ENCODE data around the gene KCND3.

KCND3 gene

DNA sequence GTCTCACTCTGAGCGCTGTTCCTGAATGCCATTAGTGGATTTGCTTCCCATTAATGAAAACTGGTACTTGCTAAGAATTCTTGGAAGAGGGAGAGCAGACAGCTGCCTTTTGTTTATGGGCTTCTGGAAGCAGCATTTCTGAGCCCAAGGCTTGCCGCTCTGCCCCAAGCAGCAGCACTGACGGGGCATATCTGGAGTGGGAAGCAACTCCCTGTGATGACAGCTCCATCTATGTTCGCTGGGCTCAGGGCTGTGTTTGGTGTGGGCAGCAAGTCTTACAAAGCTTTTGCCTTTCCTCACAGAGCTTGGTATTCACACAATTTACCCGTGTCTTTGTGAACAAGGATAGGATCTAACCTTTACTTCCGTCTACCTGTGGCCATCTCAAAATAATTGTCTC is 161.5 kb downstream of the KCND3 start:
- no peak overlapping the region for H3K27ac ChIP-seq
- TF ChIP-seq, protein P1, sequence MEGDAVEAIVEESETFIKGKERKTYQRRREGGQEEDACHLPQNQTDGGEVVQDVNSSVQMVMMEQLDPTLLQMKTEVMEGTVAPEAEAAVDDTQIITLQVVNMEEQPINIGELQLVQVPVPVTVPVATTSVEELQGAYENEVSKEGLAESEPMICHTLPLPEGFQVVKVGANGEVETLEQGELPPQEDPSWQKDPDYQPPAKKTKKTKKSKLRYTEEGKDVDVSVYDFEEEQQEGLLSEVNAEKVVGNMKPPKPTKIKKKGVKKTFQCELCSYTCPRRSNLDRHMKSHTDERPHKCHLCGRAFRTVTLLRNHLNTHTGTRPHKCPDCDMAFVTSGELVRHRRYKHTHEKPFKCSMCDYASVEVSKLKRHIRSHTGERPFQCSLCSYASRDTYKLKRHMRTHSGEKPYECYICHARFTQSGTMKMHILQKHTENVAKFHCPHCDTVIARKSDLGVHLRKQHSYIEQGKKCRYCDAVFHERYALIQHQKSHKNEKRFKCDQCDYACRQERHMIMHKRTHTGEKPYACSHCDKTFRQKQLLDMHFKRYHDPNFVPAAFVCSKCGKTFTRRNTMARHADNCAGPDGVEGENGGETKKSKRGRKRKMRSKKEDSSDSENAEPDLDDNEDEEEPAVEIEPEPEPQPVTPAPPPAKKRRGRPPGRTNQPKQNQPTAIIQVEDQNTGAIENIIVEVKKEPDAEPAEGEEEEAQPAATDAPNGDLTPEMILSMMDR (IDR thresholded peaks at IDR 0.05), result no peak
- no peak for TF ChIP-seq ZFX (IDR thresholded peaks at IDR 0.05; ENCODE audit: borderline replicate concordance)

DNA sequence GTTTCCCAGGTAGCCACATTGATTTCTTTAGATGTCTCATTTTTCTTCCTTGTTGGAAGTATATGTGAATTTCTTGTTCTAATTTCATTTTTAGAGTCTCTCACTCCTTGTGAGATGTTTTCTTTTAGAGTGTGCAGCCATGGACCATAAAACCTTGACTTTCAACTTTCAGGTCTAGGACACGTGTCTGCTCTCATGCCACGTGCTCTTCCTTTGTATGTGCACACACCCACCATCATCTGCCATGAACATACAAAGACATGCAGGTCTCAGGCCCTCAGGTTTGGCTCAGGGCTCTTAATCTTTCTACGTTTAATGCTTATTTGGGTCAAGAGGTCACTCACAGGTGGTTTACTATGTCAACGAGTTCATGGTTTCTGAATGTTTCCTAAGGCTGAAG is 163.2 kb downstream of the KCND3 start:
- H3K27ac ChIP-seq, result no peak overlapping the region
- TF ChIP-seq, protein P1 (IDR thresholded peaks at IDR 0.05), result no peak
- TF ChIP-seq ZFX (IDR thresholded peaks at IDR 0.05; ENCODE audit: borderline replicate concordance), result no peak

DNA sequence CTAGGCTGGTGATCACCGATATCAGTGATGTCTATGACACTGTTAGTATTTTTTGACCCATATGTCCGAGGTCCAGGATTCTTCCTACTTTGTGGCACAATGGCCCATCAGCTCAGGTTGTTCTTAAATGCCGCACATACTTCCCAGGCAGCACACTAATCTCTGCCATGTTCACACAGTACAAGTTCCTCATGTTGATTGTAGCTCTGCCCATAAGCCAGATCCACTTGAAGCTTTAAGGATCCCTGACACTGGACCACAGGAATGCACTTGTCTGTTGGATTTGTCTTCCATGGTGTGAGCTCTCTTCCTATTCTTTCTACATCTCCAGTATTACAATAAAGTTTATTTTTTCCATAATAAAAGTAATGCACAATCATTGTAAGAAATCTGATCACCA is 164.3 kb downstream of the KCND3 start:
- TF ChIP-seq, protein P1 (IDR thresholded peaks at IDR 0.05), result no peak
- no peak for TF ChIP-seq ZFX (IDR thresholded peaks at IDR 0.05; ENCODE audit: borderline replicate concordance)
- H3K27ac ChIP-seq, result no peak overlapping the region

DNA sequence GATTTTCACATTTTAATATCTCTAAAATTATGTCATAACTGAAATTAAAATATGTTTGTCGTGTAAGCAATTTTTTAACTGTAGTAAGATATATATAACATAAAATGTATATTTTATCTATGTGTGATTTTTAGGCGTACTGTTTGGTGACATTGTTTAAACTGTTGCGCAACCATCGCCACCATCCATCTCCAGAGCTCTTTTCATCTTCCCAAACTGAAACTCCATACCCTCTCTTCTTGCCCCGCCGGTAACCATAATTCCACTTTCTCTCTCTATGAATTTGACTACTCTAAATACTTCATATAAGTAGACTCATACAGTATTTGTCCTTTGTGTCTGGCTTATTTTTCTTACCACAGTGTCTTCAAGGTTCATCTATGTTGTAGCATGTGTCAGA is 167.3 kb downstream of the KCND3 start:
- TF ChIP-seq, protein P1 (IDR thresholded peaks at IDR 0.05), result no peak
- no peak for TF ChIP-seq ZFX (IDR thresholded peaks at IDR 0.05; ENCODE audit: borderline replicate concordance)
- no peak overlapping the region for H3K27ac ChIP-seq

DNA sequence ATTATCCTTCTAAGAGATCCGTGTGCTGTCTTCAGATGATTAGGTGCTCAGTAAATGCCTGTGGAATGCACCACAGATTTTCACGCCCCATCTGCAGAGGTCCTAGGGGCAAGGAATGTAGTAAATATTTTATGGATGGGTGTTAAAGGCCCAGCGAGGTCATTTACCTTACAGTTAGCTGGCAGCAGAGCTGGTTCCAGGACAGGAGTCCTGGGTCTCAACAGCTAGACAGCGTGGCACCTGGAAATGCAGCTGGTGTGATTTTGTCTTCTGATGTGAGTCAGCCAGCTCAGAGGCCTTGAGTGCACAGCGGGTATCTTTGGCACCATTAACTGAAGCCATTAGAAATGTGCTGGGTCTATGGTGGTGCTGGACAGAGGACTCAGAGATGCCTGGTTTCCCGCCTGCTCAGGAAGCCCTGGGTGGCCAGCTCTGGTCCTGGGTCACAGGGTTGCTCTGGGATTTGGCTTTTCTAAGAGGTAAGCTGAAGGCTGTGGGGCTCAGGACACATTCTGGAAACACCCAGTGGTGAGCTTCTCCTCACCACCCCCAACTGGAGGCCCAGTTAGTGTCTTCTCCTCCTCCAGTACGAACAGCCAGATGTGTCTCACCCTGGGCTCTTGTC is 168.2 kb downstream of the KCND3 start:
- TF ChIP-seq ZFX (IDR thresholded peaks at IDR 0.05; ENCODE audit: borderline replicate concordance), result no peak
- TF ChIP-seq, protein P1 (IDR thresholded peaks at IDR 0.05), result no peak
- no peak overlapping the region for H3K27ac ChIP-seq

DNA sequence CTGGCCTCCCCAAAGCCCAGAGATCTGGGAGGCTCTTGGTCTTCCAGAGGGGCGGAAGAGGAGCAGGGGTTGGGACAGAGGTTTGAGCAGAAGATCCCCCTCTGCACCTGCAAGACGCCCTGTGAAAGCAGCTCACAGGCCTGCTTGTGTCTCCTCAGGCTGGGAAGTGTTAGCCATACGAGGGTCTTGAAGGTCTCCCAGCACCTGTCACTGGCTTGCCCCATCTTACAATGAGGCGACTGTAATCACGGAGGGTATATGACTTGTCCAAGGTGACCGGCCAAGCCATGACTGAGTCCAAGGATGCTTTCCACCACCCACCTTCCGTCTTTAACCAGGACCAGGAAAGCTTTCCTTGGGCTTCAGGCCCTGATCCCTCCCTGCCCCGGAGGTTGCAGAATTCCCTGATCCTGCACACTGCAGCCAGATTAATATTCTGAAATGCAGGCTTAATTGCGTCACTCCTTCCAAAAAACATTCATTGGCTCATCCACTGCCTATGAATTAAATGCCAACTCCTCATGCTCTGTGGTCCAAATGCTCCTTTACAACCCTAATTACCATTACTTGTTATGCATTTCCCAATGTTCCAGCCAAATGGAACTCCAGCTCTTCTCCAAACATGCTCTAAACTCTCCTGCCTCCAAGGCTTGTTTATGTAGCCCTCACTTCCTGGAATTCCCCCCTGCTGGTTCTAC is 169.8 kb downstream of the KCND3 start:
- TF ChIP-seq ZFX (IDR thresholded peaks at IDR 0.05; ENCODE audit: borderline replicate concordance), result no peak
- TF ChIP-seq, protein P1 (IDR thresholded peaks at IDR 0.05), result no peak

DNA sequence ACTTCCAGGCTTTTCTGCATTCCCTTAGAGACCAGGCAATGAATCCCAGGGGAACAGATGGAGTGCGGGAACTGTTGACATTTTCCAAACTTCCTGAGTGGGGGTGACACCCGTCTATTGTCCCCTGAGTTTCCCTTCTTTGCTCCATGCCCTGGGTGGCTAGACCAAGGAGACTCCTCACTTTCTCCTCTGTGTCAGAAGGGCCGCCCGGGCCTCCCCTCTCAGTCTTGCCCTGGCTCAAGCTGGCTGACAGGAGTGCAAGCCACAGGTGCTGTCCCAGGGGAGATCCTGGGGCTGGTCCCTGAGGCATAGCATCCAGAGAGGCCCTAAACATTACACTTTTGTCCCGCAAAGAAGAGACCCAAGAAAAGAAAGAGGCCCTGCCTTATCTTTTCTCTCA is 170.9 kb downstream of the KCND3 start:
- TF ChIP-seq, protein P1 (IDR thresholded peaks at IDR 0.05), result no peak
- no peak for TF ChIP-seq ZFX (IDR thresholded peaks at IDR 0.05; ENCODE audit: borderline replicate concordance)
- H3K27ac ChIP-seq, result no peak overlapping the region

More for the DNA sequence above, 169.8 kb downstream of the KCND3 start:
- no peak overlapping the region for H3K27ac ChIP-seq

Data from 22Rv1 (cell line).